Liver (tissue), 9 donors: ENCODE results near the gene LHPP. TPM values are rescaled to one million over a fixed set of nuclear protein-coding genes. Genes with fewer than 3 reads are reported as not detected.

Experiments
- DNase-seq: peaks from one replicate; pipeline ENCODE4 v3.0.0-alpha.2; 2017; ENCODE audit warnings: low spot score
- H3K27ac ChIP-seq, 2 donors: one replicate each; pipeline ENCODE4 v1.7.0; 2013; ENCODE audit warnings: inconsistent platforms in 2 of 2, low read length in 2 of 2, control low read depth in 1 of 2, low read depth in 1 of 2, mild to moderate bottlenecking in 1 of 2
- H3K27me3 ChIP-seq, 4 donors: one replicate each; pipeline versions ENCODE4 v1.6.1 to v1.7.0; 2013; ENCODE audit warnings: low read length in 3 of 4, inconsistent platforms in 1 of 4, mild to moderate bottlenecking in 1 of 4, moderate library complexity in 1 of 4; ENCODE audit not compliant: control insufficient read depth in 4 of 4, insufficient read depth in 4 of 4
- H3K36me3 ChIP-seq, 4 donors: one replicate each; pipeline versions ENCODE4 v1.6.1 to v1.7.0; 2013; ENCODE audit warnings: low read length in 3 of 4, mild to moderate bottlenecking in 3 of 4, low read depth in 1 of 4, moderate library complexity in 1 of 4; ENCODE audit not compliant: control insufficient read depth in 4 of 4, insufficient read depth in 3 of 4
- H3K4me1 ChIP-seq, 4 donors: one replicate each; pipeline versions ENCODE4 v1.6.1 to v1.7.0; 2013; ENCODE audit warnings: low read length in 3 of 4, mild to moderate bottlenecking in 3 of 4, moderate library complexity in 1 of 4; ENCODE audit not compliant: control insufficient read depth in 4 of 4, insufficient read depth in 4 of 4
- H3K4me3 ChIP-seq, 3 donors: one replicate each; pipeline versions ENCODE4 v1.6.1 to v1.7.0; 2013; ENCODE audit warnings: low read length in 3 of 3, control low read depth in 1 of 3, low read depth in 1 of 3, mild to moderate bottlenecking in 1 of 3
- H3K9ac ChIP-seq, 2 donors: one replicate each; pipeline ENCODE4 v1.7.0; 2013; ENCODE audit warnings: low read length in 2 of 2, mild to moderate bottlenecking in 2 of 2, moderate library complexity in 2 of 2, control low read depth in 1 of 2, low read depth in 1 of 2
- H3K9me3 ChIP-seq, 4 donors: one replicate each; pipeline versions ENCODE4 v1.6.1 to v1.7.0; 2013; ENCODE audit warnings: low read length in 3 of 4; ENCODE audit not compliant: control insufficient read depth in 4 of 4
- CTCF ChIP-seq: fragments of 150-350 bp; IDR thresholded peaks from 2 replicates; pipeline ENCODE4 v1.5.1; 2017; ENCODE audit warnings: improper control_type of control experiment, low read depth, low read length; ENCODE audit not compliant: missing input control
- EGR1 ChIP-seq, 2 donors: IDR thresholded peaks; 2 replicates each; pipeline ENCODE4 v1.6.1; 2016 to 2018; ENCODE audit warnings: antibody characterized with exemption in 2 of 2, low read depth in 2 of 2
- FOXA1 ChIP-seq: IDR thresholded peaks from 2 replicates; pipeline ENCODE4 v1.6.1; 2016; ENCODE audit warnings: antibody characterized with exemption
- FOXA2 ChIP-seq: IDR thresholded peaks from 2 replicates; pipeline ENCODE4 v1.6.1; 2016; ENCODE audit warnings: antibody characterized with exemption
- GABPA ChIP-seq, 2 donors: IDR thresholded peaks in 1 of 2; conservative IDR thresholded peaks in 1 of 2; 2 replicates each; pipeline ENCODE4 v1.6.1; 2016; ENCODE audit warnings: antibody characterized with exemption in 2 of 2, mild to moderate bottlenecking in 1 of 2, moderate library complexity in 1 of 2
- HNF4G ChIP-seq: IDR thresholded peaks from 2 replicates; pipeline ENCODE4 v1.6.1; 2016; ENCODE audit warnings: antibody characterized with exemption
- JUND ChIP-seq, 2 donors: IDR thresholded peaks; 2 replicates each; pipeline ENCODE4 v1.6.1; 2016; ENCODE audit warnings: antibody characterized with exemption in 2 of 2
- NR2F2 ChIP-seq: IDR thresholded peaks from 2 replicates; pipeline ENCODE4 v1.6.1; 2016; ENCODE audit warnings: antibody characterized with exemption
- RAD21 ChIP-seq, 2 donors: IDR thresholded peaks; 2 replicates each; pipeline ENCODE4 v1.6.1; 2016; ENCODE audit warnings: antibody characterized with exemption in 2 of 2, mild to moderate bottlenecking in 2 of 2
- REST ChIP-seq: IDR thresholded peaks from 2 replicates; pipeline ENCODE4 v1.6.1; 2016; ENCODE audit warnings: antibody characterized with exemption, mild to moderate bottlenecking
- RXRA ChIP-seq, 2 donors: IDR thresholded peaks; 2 replicates each; pipeline ENCODE4 v1.6.1; 2017 to 2018; ENCODE audit warnings: antibody characterized with exemption in 2 of 2, mild to moderate bottlenecking in 1 of 2
- SP1 ChIP-seq: IDR thresholded peaks from 2 replicates; pipeline ENCODE4 v1.6.1; 2018; ENCODE audit warnings: antibody characterized with exemption, mild to moderate bottlenecking
- TAF1 ChIP-seq: conservative IDR thresholded peaks from 2 replicates; pipeline ENCODE4 v1.6.1; 2016; ENCODE audit warnings: antibody characterized with exemption, mild to moderate bottlenecking
- WGBS: extraction: QIAGEN DNeasy Blood & Tissue Kit; methylation state at CpG from one replicate; pipeline ENCODE4 v1.1.7; 2013; 5-methylcytosine and 5-hydroxymethylcytosine counted together
- polyA plus RNA-seq, 2 donors: library from polyadenylated mRNA; stranded (reverse) in 1 of 2; unstranded in 1 of 2; fragments of 200-250 nt in 1 of 2; fragments of >200 nt in 1 of 2; fragmentation: Nextera tagmentation in 1 of 2; extraction: Ambion mirVana in 1 of 2; gene quantifications; one replicate each; pipeline versions ENCODE4 v1.2.1 to v1.2.3, GENCODE V29; 2013 to 2015
- total RNA-seq, 2 donors: library from RNA; depleted of rRNA; stranded (reverse); fragments of >200 nt; gene quantifications; one replicate each; pipeline ENCODE4 v1.2.3, GENCODE V29; 2014
- donor health status: healthy.
- donor health status: healthy.
- donor health status: healthy.
- donor health status: healthy.
- donor health status: healthy.

LHPP gene
- total RNA-seq, result 10 to 100 TPM; 15.9 to 25.7 TPM
- polyA plus RNA-seq, result 10 to 100 TPM; 26.7 to 39.9 TPM

- H3K27me3 ChIP-seq, result no peaks in the 10 kb centered on the region
- H3K9me3 ChIP-seq, result no peaks in the 10 kb centered on the region
- peak; percentile 88 for DNase-seq
- 1% methylated on average over 81 of the region's 81 CpGs for WGBS
- no peaks in the 10 kb centered on the region for H3K36me3 ChIP-seq
- H3K9ac ChIP-seq, result peak within 1 kb of the TSS in 1 of 2 donors; percentile 21
- TF ChIP-seq SP1 (peak; percentile 15), TAF1 (no peak), RAD21 (IDR thresholded peaks at IDR 0.05) (no peak), CTCF (peak; percentile 33)
- peak within 1 kb of the TSS; percentile 64 to 94 (median 80) for H3K4me3 ChIP-seq
- H3K27ac ChIP-seq, result peak within 1 kb of the TSS; percentile 70 to 90
- peaks cover 4 to 37% (median 26%) of the 10 kb centered on the region in 4 donors for H3K4me1 ChIP-seq
These were observed at the start of gene LHPP for GRCh38 chr10:124461642-124462347. TSS of gene LHPP (plus strand) at chr10:124461823. CDS start at chr10:124461863, 40 bp downstream.

- WGBS, result 24% methylated on average over 4 of the region's 4 CpGs
- TF ChIP-seq SP1, result no peak
- TF ChIP-seq FOXA1, result no peak
- no peak for TF ChIP-seq CTCF
- TF ChIP-seq TAF1, result no peak
- TF ChIP-seq RAD21 (IDR thresholded peaks at IDR 0.05), result peak in 1 of 2 donors; percentile 10
- peak in 1 of 2 donors; percentile 15 for TF ChIP-seq RXRA (IDR thresholded peaks at IDR 0.05)
- no peak for TF ChIP-seq EGR1 (IDR thresholded peaks at IDR 0.05; ENCODE audit: low read depth in 2 of 2)
- no peak for TF ChIP-seq GABPA (IDR thresholded peaks at IDR 0.05 in 1 of 2, conservative IDR thresholded peaks at IDR 0.05 in 1 of 2)
- Histone ChIP-seq H3K4me1 (peaks cover 8 to 34% (median 25%) of the 10 kb centered on the region in 4 donors), H3K9ac (no peak overlapping the region), H3K36me3 (peaks cover 0 to 3% (median 0%) of the 10 kb centered on the region in 4 donors), H3K9me3 (no peaks in the 10 kb centered on the region), H3K4me3 (no peak overlapping the region), H3K27me3 (no peaks in the 10 kb centered on the region), H3K27ac (no peak overlapping the region)
- DNase-seq, result no peak
These were observed 47.5 kb upstream of the LHPP start for GRCh38 chr10:124414076-124414475.

- Histone ChIP-seq H3K9me3 (no peaks in the 10 kb centered on the region), H3K36me3 (peaks cover 0 to 3% (median 0%) of the 10 kb centered on the region in 4 donors), H3K4me1 (peaks cover 8 to 34% (median 28%) of the 10 kb centered on the region in 4 donors), H3K4me3 (no peak overlapping the region), H3K27ac (no peak overlapping the region), H3K9ac (no peak overlapping the region), H3K27me3 (peaks cover 0 to 5% (median 0%) of the 10 kb centered on the region in 4 donors)
- WGBS, result 94% methylated on average over 2 of the region's 2 CpGs
- no peak for DNase-seq
- TF ChIP-seq NR2F2 (no peak), FOXA2 (no peak), RXRA (IDR thresholded peaks at IDR 0.05) (no peak), JUND (IDR thresholded peaks at IDR 0.05) (no peak), EGR1 (IDR thresholded peaks at IDR 0.05; ENCODE audit: low read depth in 2 of 2) (no peak), CTCF (no peak), GABPA (IDR thresholded peaks at IDR 0.05 in 1 of 2, conservative IDR thresholded peaks at IDR 0.05 in 1 of 2) (no peak), HNF4G (no peak), REST (no peak)
These were observed 46.4 kb upstream of the LHPP start for GRCh38 chr10:124415210-124415609.
